ENCODE data around the gene CEACAM20. TPM values are rescaled to one million over a fixed set of nuclear protein-coding genes. Genes with fewer than 3 reads are reported as not detected.
"Not testable (repeated sequence)": the region's sequence is repeated elsewhere in the genome, so short reads cannot be mapped to it uniquely, and the experiment has no call there.

Gene CEACAM20
- total and polyA plus RNA-seq, 5 donors, result not detected

GRCh38 chr19:44570984-44571684, 41.7 kb upstream of the CEACAM20 start:
- intact Hi-C loops (cut with DNase I), result loop anchor here in 3 of 4 donors (2.0 to 10.0 kb wide), 4 partner anchors 86 to 274 kb away; partner anchors contain the start of gene NECTIN2 (in 1 of the 3)
- no peak overlapping the region for H3K4me3 ChIP-seq (ENCODE audit: low read length)
- no peaks in the 10 kb centered on the region for H3K27me3 ChIP-seq (ENCODE audit: control insufficient read depth, insufficient read depth)
- DNase-seq, result peak in 1 of 3 donors; percentile 26
- 51% methylated on average over 13 of the region's 13 CpGs for WGBS
- peak; percentile 81 for ATAC-seq
- H3K9me3 ChIP-seq (ENCODE audit: control insufficient read depth, low read length), result no peaks in the 10 kb centered on the region
- H3K4me1 ChIP-seq (ENCODE audit: control insufficient read depth, insufficient read depth, low read length), result no peaks in the 10 kb centered on the region
- H3K27ac ChIP-seq (ENCODE audit: low read length), result no peak overlapping the region

- Histone ChIP-seq H3K4me3 (ENCODE audit: low read length) (no peak overlapping the region), H3K9me3 (ENCODE audit: control insufficient read depth, low read length) (no peaks in the 10 kb centered on the region), H3K27me3 (ENCODE audit: control insufficient read depth, insufficient read depth) (no peaks in the 10 kb centered on the region), H3K27ac (ENCODE audit: low read length) (no peak overlapping the region), H3K4me1 (ENCODE audit: control insufficient read depth, insufficient read depth, low read length) (no peaks in the 10 kb centered on the region)
- ATAC-seq (no peak), DNase-seq (no peak)
- intact Hi-C loops (cut with DNase I), result loop anchor here in 3 of 4 donors (2.0 to 10.0 kb wide), 4 partner anchors 86 to 274 kb away; partner anchors contain the start of gene NECTIN2 (in 1 of the 3)
- WGBS, result 39% methylated on average over 3 of the region's 3 CpGs
Measured at GRCh38 chr19:44570603-44570983, 41.1 kb upstream of the CEACAM20 start.

GRCh38 chr19:44567745-44568144, 38.3 kb upstream of the CEACAM20 start:
- 58% methylated on average over 2 of the region's 2 CpGs for WGBS
- Histone ChIP-seq H3K27ac (ENCODE audit: low read length) (no peak overlapping the region), H3K4me1 (ENCODE audit: control insufficient read depth, insufficient read depth, low read length) (no peaks in the 10 kb centered on the region), H3K4me3 (ENCODE audit: low read length) (no peak overlapping the region), H3K27me3 (ENCODE audit: control insufficient read depth, insufficient read depth) (no peaks in the 10 kb centered on the region), H3K9me3 (ENCODE audit: control insufficient read depth, low read length) (no peaks in the 10 kb centered on the region)
- intact Hi-C loops (cut with DNase I), result no loop called here
- ATAC-seq, result no peak
- DNase-seq, result no peak

GRCh38 chr19:44566984-44567383, 37.5 kb upstream of the CEACAM20 start:
- Histone ChIP-seq H3K27ac (ENCODE audit: low read length) (no peak overlapping the region), H3K9me3 (ENCODE audit: control insufficient read depth, low read length) (no peaks in the 10 kb centered on the region), H3K4me3 (ENCODE audit: low read length) (no peak overlapping the region), H3K27me3 (ENCODE audit: control insufficient read depth, insufficient read depth) (no peaks in the 10 kb centered on the region), H3K4me1 (ENCODE audit: control insufficient read depth, insufficient read depth, low read length) (no peaks in the 10 kb centered on the region)
- intact Hi-C loops (cut with DNase I), result no loop called here
- ATAC-seq (no peak), DNase-seq (no peak)
- WGBS, result 43% methylated on average over 5 of the region's 5 CpGs

- H3K27me3 ChIP-seq (ENCODE audit: control insufficient read depth, insufficient read depth); H3K9me3 ChIP-seq (ENCODE audit: control insufficient read depth, low read length); H3K27ac ChIP-seq (ENCODE audit: low read length); intact Hi-C loops (cut with DNase I); H3K4me3 ChIP-seq (ENCODE audit: low read length); ATAC-seq; DNase-seq; H3K4me1 ChIP-seq (ENCODE audit: control insufficient read depth, insufficient read depth, low read length): not testable (repeated sequence)
- 93% methylated on average over 30 of the region's 33 CpGs for WGBS
Measured at GRCh38 chr19:44563086-44563655, 33.7 kb upstream of the CEACAM20 start.

- WGBS, result 96% methylated on average over 2 of the region's 2 CpGs
- Histone ChIP-seq H3K27ac (ENCODE audit: low read length) (no peak overlapping the region), H3K4me3 (ENCODE audit: low read length) (no peak overlapping the region), H3K27me3 (ENCODE audit: control insufficient read depth, insufficient read depth) (no peaks in the 10 kb centered on the region), H3K9me3 (ENCODE audit: control insufficient read depth, low read length) (no peaks in the 10 kb centered on the region), H3K4me1 (ENCODE audit: control insufficient read depth, insufficient read depth, low read length) (no peaks in the 10 kb centered on the region)
- intact Hi-C loops (cut with DNase I), result no loop called here
- no peak for DNase-seq
- no peak for ATAC-seq
Measured at GRCh38 chr19:44557933-44558332, 28.5 kb upstream of the CEACAM20 start.

- Histone ChIP-seq H3K27ac (ENCODE audit: low read length) (no peak overlapping the region), H3K9me3 (ENCODE audit: control insufficient read depth, low read length) (no peaks in the 10 kb centered on the region), H3K4me3 (ENCODE audit: low read length) (no peak overlapping the region), H3K27me3 (ENCODE audit: control insufficient read depth, insufficient read depth) (no peaks in the 10 kb centered on the region), H3K4me1 (ENCODE audit: control insufficient read depth, insufficient read depth, low read length) (no peaks in the 10 kb centered on the region)
- 67% methylated on average over 2 of the region's 2 CpGs for WGBS
- DNase-seq (no peak), ATAC-seq (no peak)
- intact Hi-C loops (cut with DNase I), result no loop called here
Measured at GRCh38 chr19:44554641-44555246, 25.3 kb upstream of the CEACAM20 start.

GRCh38 chr19:44553478-44554171, 24.1 kb upstream of the CEACAM20 start:
- Histone ChIP-seq H3K27ac (ENCODE audit: low read length) (no peak overlapping the region), H3K27me3 (ENCODE audit: control insufficient read depth, insufficient read depth) (no peaks in the 10 kb centered on the region), H3K9me3 (ENCODE audit: control insufficient read depth, low read length) (no peaks in the 10 kb centered on the region), H3K4me1 (ENCODE audit: control insufficient read depth, insufficient read depth, low read length) (no peaks in the 10 kb centered on the region), H3K4me3 (ENCODE audit: low read length) (no peak overlapping the region)
- WGBS, result 58% methylated on average over 6 of the region's 6 CpGs
- ATAC-seq, result no peak
- DNase-seq, result no peak
- intact Hi-C loops (cut with DNase I), result no loop called here

GRCh38 chr19:44552324-44552723, 22.8 kb upstream of the CEACAM20 start:
- DNase-seq, result peak in 1 of 3 donors; percentile 52

GRCh38 chr19:44551850-44552249, 22.4 kb upstream of the CEACAM20 start:
- 80% methylated on average over 5 of the region's 5 CpGs for WGBS
- Histone ChIP-seq H3K27ac (ENCODE audit: low read length) (no peak overlapping the region), H3K4me3 (ENCODE audit: low read length) (no peak overlapping the region), H3K4me1 (ENCODE audit: control insufficient read depth, insufficient read depth, low read length) (no peaks in the 10 kb centered on the region), H3K27me3 (ENCODE audit: control insufficient read depth, insufficient read depth) (no peaks in the 10 kb centered on the region), H3K9me3 (ENCODE audit: control insufficient read depth, low read length) (no peaks in the 10 kb centered on the region)
- ATAC-seq (no peak), DNase-seq (no peak)
- intact Hi-C loops (cut with DNase I), result no loop called here

More at GRCh38 chr19:44552324-44552723, 22.8 kb upstream of the CEACAM20 start:
- intact Hi-C loops (cut with DNase I), result no loop called here
- Histone ChIP-seq H3K4me3 (ENCODE audit: low read length) (no peak overlapping the region), H3K4me1 (ENCODE audit: control insufficient read depth, insufficient read depth, low read length) (no peaks in the 10 kb centered on the region), H3K27ac (ENCODE audit: low read length) (no peak overlapping the region), H3K9me3 (ENCODE audit: control insufficient read depth, low read length) (no peaks in the 10 kb centered on the region), H3K27me3 (ENCODE audit: control insufficient read depth, insufficient read depth) (no peaks in the 10 kb centered on the region)
- ATAC-seq, result no peak
- WGBS, result 4% methylated on average over 5 of the region's 5 CpGs

GRCh38 chr19:44550976-44551375, 21.5 kb upstream of the CEACAM20 start:
- 87% methylated on average over 37 of the region's 37 CpGs for WGBS

More at GRCh38 chr19:44550976-44551375, 21.5 kb upstream of the CEACAM20 start:
- H3K4me3 ChIP-seq (ENCODE audit: low read length); intact Hi-C loops (cut with DNase I); H3K27me3 ChIP-seq (ENCODE audit: control insufficient read depth, insufficient read depth); H3K9me3 ChIP-seq (ENCODE audit: control insufficient read depth, low read length); ATAC-seq; H3K4me1 ChIP-seq (ENCODE audit: control insufficient read depth, insufficient read depth, low read length); DNase-seq; H3K27ac ChIP-seq (ENCODE audit: low read length): not testable (repeated sequence)

Measured in right cardiac atrium (tissue), 5 donors.